K562 (cell line): ENCODE data around the gene NOM1. TPM values are rescaled to one million over a fixed set of nuclear protein-coding genes. Genes with fewer than 3 reads are reported as not detected.

ENCODE experiments used
- CUX1 ChIP-seq: fragments of 200-800 bp; sonication (Bioruptor generic); IDR thresholded peaks from 2 replicates; pipeline ENCODE4 v1.6.1; 2016; ENCODE audit warnings: missing genetic modification characterization, missing compliant biosample characterization
- EHMT2 ChIP-seq: fragments of 450-650 bp; IDR thresholded peaks from 2 replicates; pipeline ENCODE4 v1.6.1; 2018; ENCODE audit warnings: antibody characterized with exemption
- HDAC1 ChIP-seq, 2 experiments: fragments of 450-650 bp; IDR thresholded peaks; 2 replicates each; pipeline ENCODE4 v1.6.1; 2016 to 2017; ENCODE audit warnings: inconsistent platforms in 1 of 2, mild to moderate bottlenecking in 1 of 2, moderate library complexity in 1 of 2
- KLF1 ChIP-seq: fragments of 450-650 bp; IDR thresholded peaks from 2 replicates; pipeline ENCODE4 v1.6.1; 2016; ENCODE audit warnings: missing genetic modification characterization, missing compliant biosample characterization
- LARP7 ChIP-seq: fragments of 450-650 bp; IDR thresholded peaks from 2 replicates; pipeline ENCODE4 v1.6.1; 2016
- MGA ChIP-seq: fragments of 450-650 bp; IDR thresholded peaks from 2 replicates; pipeline ENCODE4 v1.6.1; 2016; ENCODE audit warnings: mild to moderate bottlenecking, moderate library complexity
- MIER1 ChIP-seq: fragments of 450-650 bp; IDR thresholded peaks from 2 replicates; pipeline ENCODE4 v1.6.1; 2016; ENCODE audit warnings: antibody characterized with exemption, mild to moderate bottlenecking, low read depth
- OTX1 ChIP-seq: fragments of 450-650 bp; formaldehyde crosslinking; IDR thresholded peaks from 2 replicates; pipeline ENCODE4 v1.4.0; 2022; ENCODE audit warnings: mild to moderate bottlenecking
- TRIM25 ChIP-seq: fragments of 450-650 bp; IDR thresholded peaks from 2 replicates; pipeline ENCODE4 v1.7.0; 2016; ENCODE audit warnings: borderline replicate concordance
- ZNF232 ChIP-seq: sonication (generic); formaldehyde crosslinking; IDR thresholded peaks from 2 replicates; pipeline ENCODE4 v1.8.0; 2022; ENCODE audit warnings: mild to moderate bottlenecking, missing genetic modification reagents
- polyA plus RNA-seq, 8 experiments: library from polyadenylated mRNA; depleted of rRNA in 4 of 8; stranded (reverse) in 5 of 8; unstranded in 3 of 8; fragments of >200 nt; fragmentation: Nextera tagmentation in 2 of 8; fragmentation: Illumina TruSeq in 1 of 8; extraction: Ambion mirVana in 2 of 8; extraction: Trizol in 1 of 8; gene quantifications; 2 replicates each; pipeline versions ENCODE4 v1.2.1 to v1.2.3, GENCODE V29; 2011 to 2014; ENCODE audit warnings: inconsistent platforms in 1 of 8, missing spikeins in 1 of 8
- total RNA-seq, 7 experiments: library from RNA; depleted of rRNA in 6 of 7; stranded (reverse); fragments of >200 nt in 6 of 7; fragmentation: Illumina TruSeq in 2 of 7; extraction: Trizol in 2 of 7; gene quantifications; 2 replicates each; pipeline versions ENCODE4 v1.2.1 to v1.2.3, GENCODE V29; 2011 to 2021; ENCODE audit warnings: low replicate concordance in 1 of 7

The NOM1 gene
- total and polyA plus RNA-seq, 9 of the 15 experiments (the other 6 are each of a cell fraction or from before 2014, with no cell fraction given), result 6.8 to 47.3 (median 37.4) TPM

DNA sequence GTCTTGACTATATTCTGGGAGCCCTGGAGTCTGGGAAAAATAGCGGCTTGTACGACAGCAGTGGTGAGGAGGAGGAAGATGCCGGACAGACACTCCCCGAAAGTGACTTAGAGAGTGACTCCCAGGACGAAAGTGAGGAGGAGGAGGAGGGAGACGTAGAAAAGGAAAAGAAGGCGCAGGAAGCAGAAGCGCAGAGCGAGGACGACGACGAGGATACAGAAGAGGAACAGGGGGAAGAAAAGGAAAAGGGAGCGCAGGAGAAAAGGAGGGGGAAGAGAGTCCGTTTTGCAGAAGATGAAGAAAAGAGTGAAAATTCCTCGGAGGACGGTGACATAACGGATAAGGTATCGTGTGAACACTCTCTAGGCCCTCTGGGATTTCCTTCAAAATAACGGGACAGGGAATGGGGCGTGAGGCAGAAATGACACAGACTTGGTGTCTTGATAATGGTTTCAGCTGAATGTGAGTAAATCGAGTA is 908 bp downstream of the NOM1 start (continued):
- TF ChIP-seq TRIM25 (peak; percentile 71; the same call in 1 of the 2 replicates), HDAC1 (IDR thresholded peaks at IDR 0.05) (peak; percentile 62 to 71; a peak in 2 of 4 replicates), MGA (peak; percentile 27; the same call in 1 of the 2 replicates), LARP7 (peak; percentile 94; the same call in 1 of the 2 replicates), OTX1 (no peak), KLF1 (no peak), MIER1 (peak; percentile 45; the same call in 1 of the 2 replicates), ZNF232 (peak; percentile 36; the same call in 1 of the 2 replicates), EHMT2 (0 out of 2 replicates have a peak, but pooled peaks have one; percentile 29), CUX1 (CRISPR knock-in tag) (no peak)
